ENCODE data around the gene LRMDA. TPM values are rescaled to one million over a fixed set of nuclear protein-coding genes. Genes with fewer than 3 reads are reported as not detected.

The LRMDA gene
- total RNA-seq, 3 donors from 2014 or later: 8.3 to 17.1 (median 11.1) TPM

GRCh38 chr10:76202777-76203176, 771.4 kb downstream of the LRMDA start:
- no peak for DNase-seq (ENCODE audit: low spot score in 2 of 2)
- Histone ChIP-seq H3K4me3 (no peak overlapping the region), H3K9me3 (no peaks in the 10 kb centered on the region), H3K36me3 (no peaks in the 10 kb centered on the region), H3K27ac (peak overlapping the region in 1 of 2 donors; percentile 16), H3K27me3 (no peaks in the 10 kb centered on the region), H3K4me1 (no peaks in the 10 kb centered on the region)
- TF ChIP-seq CTCF (IDR thresholded peaks at IDR 0.05) (no peak), POLR2AphosphoS5 (IDR thresholded peaks at IDR 0.05) (no peak), POLR2A (IDR thresholded peaks at IDR 0.05) (no peak)
- intact Hi-C loops (cut with DNase I; ENCODE audit: low total_unique reads): no loop called here

GRCh38 chr10:76205361-76205760, 773.9 kb downstream of the LRMDA start:
- H3K27ac ChIP-seq: no peak overlapping the region
- TF ChIP-seq CTCF (IDR thresholded peaks at IDR 0.05): no peak
- TF ChIP-seq POLR2AphosphoS5 (IDR thresholded peaks at IDR 0.05): no peak
- no peak for TF ChIP-seq POLR2A (IDR thresholded peaks at IDR 0.05)
- DNase-seq (ENCODE audit: low spot score in 2 of 2): no peak
- no peak overlapping the region for H3K4me3 ChIP-seq
- no peaks in the 10 kb centered on the region for H3K4me1 ChIP-seq
- no peaks in the 10 kb centered on the region for H3K9me3 ChIP-seq
- no peaks in the 10 kb centered on the region for H3K36me3 ChIP-seq
- intact Hi-C loops (cut with DNase I; ENCODE audit: low total_unique reads): no loop called here
- no peaks in the 10 kb centered on the region for H3K27me3 ChIP-seq

GRCh38 chr10:76206797-76207352, 775.5 kb downstream of the LRMDA start:
- DNase-seq (ENCODE audit: low spot score in 2 of 2): no peak
- no peak for TF ChIP-seq POLR2AphosphoS5 (IDR thresholded peaks at IDR 0.05)
- no peak for TF ChIP-seq CTCF (IDR thresholded peaks at IDR 0.05)
- no peak for TF ChIP-seq POLR2A (IDR thresholded peaks at IDR 0.05)
- Histone ChIP-seq H3K27ac (no peak overlapping the region), H3K27me3 (no peaks in the 10 kb centered on the region), H3K9me3 (no peaks in the 10 kb centered on the region), H3K36me3 (no peaks in the 10 kb centered on the region), H3K4me3 (no peak overlapping the region), H3K4me1 (no peaks in the 10 kb centered on the region)
- intact Hi-C loops (cut with DNase I; ENCODE audit: low total_unique reads): no loop called here

GRCh38 chr10:76209135-76209534, 777.7 kb downstream of the LRMDA start:
- intact Hi-C loops (cut with DNase I; ENCODE audit: low total_unique reads): no loop called here
- H3K27me3 ChIP-seq: no peaks in the 10 kb centered on the region

GRCh38 chr10:76210211-76210610, 778.8 kb downstream of the LRMDA start:
- no peaks in the 10 kb centered on the region for H3K27me3 ChIP-seq
- no peak for DNase-seq (ENCODE audit: low spot score in 2 of 2)
- no peak for TF ChIP-seq POLR2A (IDR thresholded peaks at IDR 0.05)
- no peak for TF ChIP-seq POLR2AphosphoS5 (IDR thresholded peaks at IDR 0.05)
- TF ChIP-seq CTCF (IDR thresholded peaks at IDR 0.05): no peak
- no peaks in the 10 kb centered on the region for H3K4me1 ChIP-seq
- no peak overlapping the region for H3K27ac ChIP-seq
- no peak overlapping the region for H3K4me3 ChIP-seq
- no peaks in the 10 kb centered on the region for H3K9me3 ChIP-seq
- H3K36me3 ChIP-seq: no peaks in the 10 kb centered on the region
- intact Hi-C loops (cut with DNase I; ENCODE audit: low total_unique reads): no loop called here

More at GRCh38 chr10:76209135-76209534, 777.7 kb downstream of the LRMDA start:
- no peaks in the 10 kb centered on the region for H3K4me1 ChIP-seq
- H3K9me3 ChIP-seq: no peaks in the 10 kb centered on the region
- TF ChIP-seq CTCF (IDR thresholded peaks at IDR 0.05): no peak
- TF ChIP-seq POLR2AphosphoS5 (IDR thresholded peaks at IDR 0.05): no peak
- TF ChIP-seq POLR2A (IDR thresholded peaks at IDR 0.05): no peak
- H3K4me3 ChIP-seq: no peak overlapping the region
- no peak for DNase-seq (ENCODE audit: low spot score in 2 of 2)
- no peaks in the 10 kb centered on the region for H3K36me3 ChIP-seq
- H3K27ac ChIP-seq: no peak overlapping the region
